Ectodermal cell (in vitro differentiated cells): ENCODE measurements around the gene FOXP4.

Source experiments
- H3K27ac ChIP-seq: 2 replicates; pipeline ENCODE4 v1.7.0; 2013; ENCODE audit warnings: mild to moderate bottlenecking, low read depth, low read length; ENCODE audit not compliant: insufficient read depth, poor library complexity, severe bottlenecking
- H3K27me3 ChIP-seq: 2 replicates; pipeline ENCODE4 v1.7.0; 2013; ENCODE audit warnings: mild to moderate bottlenecking, low read length; ENCODE audit not compliant: insufficient read depth, control insufficient read depth, poor library complexity, severe bottlenecking
- H3K36me3 ChIP-seq: one replicate; pipeline ENCODE4 v1.7.0; 2013; ENCODE audit warnings: low read length; ENCODE audit not compliant: control insufficient read depth, insufficient read depth
- H3K4me1 ChIP-seq: one replicate; pipeline ENCODE4 v1.7.0; 2013; ENCODE audit warnings: low read length; ENCODE audit not compliant: control insufficient read depth, insufficient read depth
- H3K4me3 ChIP-seq: 2 replicates; pipeline ENCODE4 v1.7.0; 2013; ENCODE audit warnings: low read depth, low read length, control low read depth; ENCODE audit not compliant: insufficient read depth
- H3K9me3 ChIP-seq: 2 replicates; pipeline ENCODE4 v1.7.0; 2013; ENCODE audit warnings: mild to moderate bottlenecking, low read length, moderate library complexity; ENCODE audit not compliant: control insufficient read depth
- WGBS, 2 experiments: methylation state at CpG; one replicate each; pipeline ENCODE4 v1.1.7; 2013; ENCODE audit warnings: missing lambda C conversion rate in 2 of 2; 5-methylcytosine and 5-hydroxymethylcytosine counted together

The FOXP4 gene

GRCh38 chr6:41519745-41520699 lies 26.2 kb upstream of the FOXP4 start:
- Histone ChIP-seq H3K9me3 (no peaks in the 10 kb centered on the region), H3K4me3 (no peak overlapping the region), H3K27me3 (no peaks in the 10 kb centered on the region), H3K27ac (no peak overlapping the region), H3K36me3 (no peaks in the 10 kb centered on the region), H3K4me1 (peaks cover 16% of the 10 kb centered on the region)
- 79 to 83% methylated on average over 8 of the region's 8 CpGs for WGBS, 2 experiments

GRCh38 chr6:41522780-41523548 lies 23.2 kb upstream of the FOXP4 start:
- Histone ChIP-seq H3K4me1 (peaks cover 23% of the 10 kb centered on the region), H3K36me3 (no peaks in the 10 kb centered on the region), H3K27me3 (peaks cover 6% of the 10 kb centered on the region), H3K9me3 (no peaks in the 10 kb centered on the region), H3K27ac (no peak overlapping the region), H3K4me3 (no peak overlapping the region)
- WGBS, 2 experiments: 80 to 85% methylated on average over 15 of the region's 15 CpGs

- H3K4me3 ChIP-seq: no peak overlapping the region
- peaks cover 29% of the 10 kb centered on the region for H3K4me1 ChIP-seq
- no peaks in the 10 kb centered on the region for H3K36me3 ChIP-seq
- H3K27ac ChIP-seq: no peak overlapping the region
- peaks cover 15% of the 10 kb centered on the region for H3K27me3 ChIP-seq
- no peaks in the 10 kb centered on the region for H3K9me3 ChIP-seq
- 72 to 73% methylated on average over 12 to 14 of the region's 14 CpGs for WGBS, 2 experiments
Measured at GRCh38 chr6:41523915-41524633, 22.1 kb upstream of the FOXP4 start.

- no peaks in the 10 kb centered on the region for H3K36me3 ChIP-seq
- no peak overlapping the region for H3K4me3 ChIP-seq
- 24 to 37% methylated on average over 7 of the region's 7 CpGs for WGBS, 2 experiments
- peaks cover 24% of the 10 kb centered on the region for H3K4me1 ChIP-seq
- no peak overlapping the region for H3K27ac ChIP-seq
- H3K27me3 ChIP-seq: peaks cover 15% of the 10 kb centered on the region
- H3K9me3 ChIP-seq: no peaks in the 10 kb centered on the region
Measured at GRCh38 chr6:41524634-41525011, 21.6 kb upstream of the FOXP4 start.

DNA sequence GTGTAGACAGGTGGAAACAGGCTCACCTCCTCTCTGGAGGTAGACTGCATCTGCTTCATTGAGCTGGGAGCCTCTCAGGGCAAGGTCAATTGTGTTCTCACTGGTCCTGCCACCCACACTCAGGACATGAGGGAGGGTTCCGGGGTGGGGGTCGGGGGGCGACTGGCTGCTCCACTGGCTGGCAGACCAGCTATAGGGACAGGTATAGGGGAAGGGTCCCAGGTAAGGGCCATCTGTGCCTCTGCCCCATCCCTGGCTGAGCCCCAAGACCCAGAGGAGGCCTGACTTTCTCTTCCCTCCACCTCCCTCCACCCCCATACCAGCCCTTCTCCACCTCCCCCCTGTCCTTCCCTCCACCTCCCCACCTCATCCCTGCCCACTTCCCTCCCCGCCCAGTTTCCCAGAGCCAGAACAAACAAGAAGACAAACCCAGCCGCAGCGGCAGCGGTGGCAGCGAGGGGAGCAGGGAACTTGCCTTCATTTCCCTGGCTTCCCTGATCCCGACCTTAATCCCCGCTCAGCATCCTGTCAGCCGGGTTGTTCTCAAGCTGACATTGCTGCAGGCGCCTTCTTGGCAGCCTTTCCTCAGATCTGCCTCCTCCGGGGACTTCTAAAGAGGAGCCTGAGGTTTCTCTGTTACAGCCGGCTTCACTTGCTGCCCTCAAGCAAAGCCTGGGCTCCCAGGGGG lies 18.3 kb upstream of the FOXP4 start:
- WGBS, 2 experiments: 19 to 20% methylated on average over 14 of the region's 14 CpGs
- H3K27me3 ChIP-seq: peaks cover 21% of the 10 kb centered on the region
- no peaks in the 10 kb centered on the region for H3K36me3 ChIP-seq
- H3K4me1 ChIP-seq: peaks cover 19% of the 10 kb centered on the region
- no peak overlapping the region for H3K27ac ChIP-seq
- H3K4me3 ChIP-seq: no peak overlapping the region
- H3K9me3 ChIP-seq: no peaks in the 10 kb centered on the region

DNA sequence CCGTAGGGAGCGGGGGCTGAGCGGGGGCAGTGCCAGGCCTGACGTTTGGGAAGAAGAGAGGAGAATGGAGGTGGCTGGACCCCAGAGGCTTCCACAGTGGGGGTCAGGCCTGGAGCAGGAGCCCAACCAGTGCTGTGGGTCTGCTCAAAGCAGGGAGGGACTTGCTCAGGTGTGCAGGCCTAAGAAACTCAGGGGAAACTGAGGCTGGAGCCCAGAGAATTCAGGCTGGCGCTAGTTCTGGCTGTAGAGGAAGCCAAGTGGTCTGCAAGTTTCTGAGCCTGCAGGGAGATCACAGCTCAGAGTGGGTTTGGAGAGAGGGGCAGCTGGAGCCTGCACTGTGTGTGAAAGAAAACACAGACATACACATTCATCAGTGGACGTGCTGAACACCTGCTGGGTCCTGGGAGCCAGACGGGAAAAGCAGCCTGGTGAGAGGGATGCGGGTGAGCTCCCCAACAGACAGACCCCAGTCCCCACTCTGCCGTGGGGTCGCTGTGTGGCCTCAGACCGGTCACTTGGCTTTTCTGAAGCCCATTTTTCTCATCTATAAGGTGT lies 17.7 kb upstream of the FOXP4 start:
- peaks cover 19% of the 10 kb centered on the region for H3K4me1 ChIP-seq

GRCh38 chr6:41529049-41529448 lies 17.1 kb upstream of the FOXP4 start:
- Histone ChIP-seq H3K36me3 (no peaks in the 10 kb centered on the region), H3K9me3 (no peaks in the 10 kb centered on the region), H3K4me3 (no peak overlapping the region), H3K27ac (no peak overlapping the region), H3K4me1 (peaks cover 19% of the 10 kb centered on the region), H3K27me3 (peaks cover 21% of the 10 kb centered on the region)
- 85 to 91% methylated on average over 5 of the region's 5 CpGs for WGBS, 2 experiments

More for the DNA sequence above, 17.7 kb upstream of the FOXP4 start:
- Histone ChIP-seq H3K27me3 (peaks cover 21% of the 10 kb centered on the region), H3K9me3 (no peaks in the 10 kb centered on the region), H3K27ac (no peak overlapping the region), H3K4me3 (no peak overlapping the region), H3K36me3 (no peaks in the 10 kb centered on the region)
- WGBS, 2 experiments: 58 to 60% methylated on average over 11 of the region's 11 CpGs

GRCh38 chr6:41529970-41530369 lies 16.2 kb upstream of the FOXP4 start:
- WGBS, 2 experiments: 77 to 79% methylated on average over 6 to 7 of the region's 7 CpGs
- H3K4me1 ChIP-seq: peaks cover 14% of the 10 kb centered on the region
- no peak overlapping the region for H3K4me3 ChIP-seq
- H3K27me3 ChIP-seq: peaks cover 21% of the 10 kb centered on the region
- H3K27ac ChIP-seq: no peak overlapping the region
- no peaks in the 10 kb centered on the region for H3K9me3 ChIP-seq
- H3K36me3 ChIP-seq: no peaks in the 10 kb centered on the region

DNA sequence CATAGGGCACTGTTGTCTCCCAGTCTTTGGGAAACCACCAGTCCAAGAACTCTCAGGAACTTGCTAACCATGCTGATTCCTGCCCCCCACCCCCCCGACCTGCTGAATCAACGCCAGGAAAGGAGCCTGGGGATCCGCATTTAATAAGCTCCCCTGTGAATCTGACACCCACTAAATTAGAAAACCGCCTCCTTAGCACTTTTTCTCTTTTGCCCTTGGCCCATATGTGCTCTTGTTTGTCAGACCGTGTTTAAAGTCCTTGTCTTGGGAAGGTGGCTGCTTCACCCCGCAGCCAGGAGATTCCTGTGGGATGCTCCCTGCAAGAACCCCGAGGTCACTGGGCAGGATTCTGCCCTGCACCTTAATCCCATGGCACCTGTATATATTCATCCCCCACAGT lies 15.7 kb upstream of the FOXP4 start:
- no peak overlapping the region for H3K4me3 ChIP-seq
- H3K27me3 ChIP-seq: peaks cover 21% of the 10 kb centered on the region
- 75 to 79% methylated on average over 7 of the region's 7 CpGs for WGBS, 2 experiments
- H3K27ac ChIP-seq: no peak overlapping the region
- no peaks in the 10 kb centered on the region for H3K36me3 ChIP-seq
- peaks cover 14% of the 10 kb centered on the region for H3K4me1 ChIP-seq
- no peaks in the 10 kb centered on the region for H3K9me3 ChIP-seq
